GM12878 (cell line): ENCODE measurements around the gene PCDHB12. TPM values are rescaled to one million over a fixed set of nuclear protein-coding genes. Genes with fewer than 3 reads are reported as not detected.

Experiments used
- ATAC-seq: fragments of 200-7000 bp; cut with Tn5 transposase; 3 replicates; pipeline ENCODE4 v1.9.1; 2020; ENCODE audit warnings: mild to moderate bottlenecking, moderate library complexity
- BruUV-seq: library from RNA; stranded (reverse); fragments of 400-500 nt; replicated peaks from 2 replicates; lab custom pipeline; 2021; lab: Mats Ljungman, UMichigan
- CTCF ChIA-PET: fragments of 300-600 bp; sonication (Branson Sonifier 250); formaldehyde crosslinking; extraction: SDS; loops from one replicate; lab custom pipeline; 2021; ENCODE audit warnings: inconsistent platforms; lab: Yijun Ruan, JAX
- POLR2A ChIA-PET: fragments of 350-600 bp; formaldehyde crosslinking; extraction: SDS; loops from one replicate; lab custom pipeline; 2021; ENCODE audit warnings: inconsistent platforms; lab: Charles Lee
- RAD21 ChIA-PET: fragments of 300-600 bp; sonication (Branson Sonifier 250); formaldehyde crosslinking; loops from one replicate; lab custom pipeline; 2023; ENCODE audit warnings: antibody characterized with exemption; ENCODE audit not compliant: unreplicated experiment; lab: Charles Lee
- SMC1A ChIA-PET: fragments of 300-600 bp; sonication (Branson Sonifier 250); formaldehyde crosslinking; loops from one replicate; lab custom pipeline; 2023; ENCODE audit not compliant: unreplicated experiment, uncharacterized antibody; lab: Charles Lee
- DNase-seq: peaks from one replicate; pipeline ENCODE4 v3.0.0-alpha.2; 2011; ENCODE audit warnings: low read depth, low spot score
- FAIRE-seq: peaks from 3 replicates; lab custom pipeline; 2011; peaks lifted over from hg19 to GRCh38; lab: Jason Lieb, UNC
- H2AFZ ChIP-seq: 2 replicates; pipeline ENCODE4 v1.6.0; 2011; ENCODE audit warnings: low read depth, low read length, control low read depth; ENCODE audit not compliant: control insufficient read depth
- H3K27ac ChIP-seq: 2 replicates; pipeline ENCODE4 v1.5.1; 2011; ENCODE audit warnings: control low read depth; ENCODE audit not compliant: control insufficient read depth, insufficient read depth
- H3K27me3 ChIP-seq, 2 experiments: replicated peaks in 1 of 2; 2 replicates each; pipeline versions ENCODE4 v1.6.0 to v1.6.1; 2011; ENCODE audit warnings: low read length in 1 of 2; ENCODE audit not compliant: control insufficient read depth in 2 of 2, insufficient read depth in 2 of 2
- H3K36me3 ChIP-seq, 2 experiments: 2 replicates each; pipeline ENCODE4 v1.5.1; 2011; ENCODE audit warnings: low read length in 1 of 2; ENCODE audit not compliant: control insufficient read depth in 2 of 2, insufficient read depth in 2 of 2
- H3K4me1 ChIP-seq: 2 replicates; pipeline ENCODE4 v1.6.1; 2011; ENCODE audit warnings: mild to moderate bottlenecking, low read length, moderate library complexity, mixed read lengths; ENCODE audit not compliant: control insufficient read depth, insufficient read depth
- H3K4me2 ChIP-seq: 2 replicates; pipeline ENCODE4 v1.6.0; 2011; ENCODE audit warnings: control low read depth; ENCODE audit not compliant: control insufficient read depth, insufficient read depth
- H3K4me3 ChIP-seq: fragments of 200-600 bp; sonication (generic); 2 replicates; pipeline ENCODE4 v1.5.1; 2016
- H3K79me2 ChIP-seq: 2 replicates; pipeline ENCODE4 v1.6.0; 2011; ENCODE audit warnings: low read length; ENCODE audit not compliant: control insufficient read depth, insufficient read depth
- H3K9ac ChIP-seq: 2 replicates; pipeline ENCODE4 v1.8.0; 2011; ENCODE audit warnings: low read length, control low read depth, mixed read lengths; ENCODE audit not compliant: control insufficient read depth, insufficient read depth
- H3K9me3 ChIP-seq: replicated peaks from 3 replicates; pipeline ENCODE4 v1.5.1; 2011; ENCODE audit warnings: mild to moderate bottlenecking, low read length; ENCODE audit not compliant: control insufficient read depth, insufficient read depth
- H4K20me1 ChIP-seq: 2 replicates; pipeline ENCODE4 v1.6.0; 2011; ENCODE audit not compliant: control insufficient read depth, insufficient read depth
- BACH1 ChIP-seq: fragments of 450-650 bp; IDR thresholded peaks from 2 replicates; pipeline ENCODE4 v1.6.1; 2017; ENCODE audit warnings: mild to moderate bottlenecking, borderline replicate concordance
- EZH2 ChIP-seq: IDR thresholded peaks from 2 replicates; pipeline ENCODE4 v1.6.1; 2012; ENCODE audit warnings: low read depth, mild to moderate bottlenecking, control low read depth, inconsistent platforms, low read length, borderline replicate concordance; ENCODE audit not compliant: control insufficient read depth
- RFX5 ChIP-seq: IDR thresholded peaks from 2 replicates; pipeline ENCODE4 v1.6.1; 2011; ENCODE audit warnings: low read depth, low read length, improper control_type of control experiment
- SIN3A ChIP-seq: IDR thresholded peaks from 2 replicates; pipeline ENCODE4 v1.6.1; 2012; ENCODE audit warnings: low read depth, low read length, improper control_type of control experiment
- TCF7 ChIP-seq: IDR thresholded peaks from 2 replicates; pipeline ENCODE4 v1.6.1; 2014; ENCODE audit warnings: antibody characterized with exemption, borderline replicate concordance
- WGBS: methylation state at CpG from one replicate; pipeline ENCODE4 v1.1.6; 2016; ENCODE audit warnings: low lambda C conversion rate; ENCODE audit not compliant: insufficient replicate concordance, insufficient coverage; ENCODE audit errors: missing lambda C conversion rate; 5-methylcytosine and 5-hydroxymethylcytosine counted together
- in situ Hi-C: fragments of 300-500 bp; cut with MboI; formaldehyde crosslinking; loops from 9 replicates; pipeline ENCODE4 v1.14.3; 2018; ENCODE audit warnings: mixed read lengths
- intact Hi-C: fragments of 100-400 bp; cut with micrococcal nuclease; formaldehyde crosslinking; loops from one replicate; pipeline ENCODE4 v1.14.2; 2022; ENCODE audit not compliant: unreplicated experiment
- polyA plus RNA-seq, 11 experiments: library from polyadenylated mRNA; depleted of rRNA in 4 of 11; unstranded in 6 of 11; stranded (reverse) in 5 of 11; fragments of >200 nt; fragmentation: Nextera tagmentation in 4 of 11; fragmentation: Illumina TruSeq in 1 of 11; extraction: Ambion mirVana in 4 of 11; extraction: Trizol in 1 of 11; gene quantifications; 1 replicate in 1 of 11; 2 replicates in 10 of 11; pipeline versions ENCODE4 v1.2.1 to v1.2.3, GENCODE V29; 2011 to 2016; ENCODE audit warnings: inconsistent platforms in 2 of 11, missing spikeins in 2 of 11, low read depth in 1 of 11
- total RNA-seq, 4 experiments: library from RNA; depleted of rRNA in 3 of 4; stranded (reverse); fragments of >200 nt in 3 of 4; fragmentation: Illumina TruSeq in 1 of 4; extraction: Trizol in 1 of 4; gene quantifications; 2 replicates each; pipeline versions ENCODE4 v1.2.1 to v1.2.3, GENCODE V29; 2013 to 2021
- TF ChIP-seq, protein P1 (sequence below): fragments of 450-650 bp; IDR thresholded peaks from 2 replicates; pipeline ENCODE4 v1.6.1; 2017; ENCODE audit warnings: borderline replicate concordance

The PCDHB12 gene
- total and polyA plus RNA-seq, 10 of the 15 experiments (the other 5 are each of a cell fraction or from before 2014, with no cell fraction given) = 0.04 to 0.08 (median 0.04) TPM; not detected in 7

- no peak overlapping the region for H3K9ac ChIP-seq
- H3K4me2 ChIP-seq = no peak overlapping the region
- H3K36me3 ChIP-seq = no peaks in the 10 kb centered on the region
- no peak for DNase-seq
- no peaks in the 10 kb centered on the region for H4K20me1 ChIP-seq
- in situ Hi-C loops = no loop called here
- 0% methylated on average over 3 of the region's 3 CpGs for WGBS
- RAD21 ChIA-PET = no interaction called here
- H3K4me1 ChIP-seq = no peaks in the 10 kb centered on the region
- ATAC-seq = no peak
- no peak overlapping the region for H2AFZ ChIP-seq
- CTCF ChIA-PET = no interaction called here
- no peak for FAIRE-seq
- H3K27me3 ChIP-seq = no peaks in the 10 kb centered on the region
- TF ChIP-seq, protein P1, sequence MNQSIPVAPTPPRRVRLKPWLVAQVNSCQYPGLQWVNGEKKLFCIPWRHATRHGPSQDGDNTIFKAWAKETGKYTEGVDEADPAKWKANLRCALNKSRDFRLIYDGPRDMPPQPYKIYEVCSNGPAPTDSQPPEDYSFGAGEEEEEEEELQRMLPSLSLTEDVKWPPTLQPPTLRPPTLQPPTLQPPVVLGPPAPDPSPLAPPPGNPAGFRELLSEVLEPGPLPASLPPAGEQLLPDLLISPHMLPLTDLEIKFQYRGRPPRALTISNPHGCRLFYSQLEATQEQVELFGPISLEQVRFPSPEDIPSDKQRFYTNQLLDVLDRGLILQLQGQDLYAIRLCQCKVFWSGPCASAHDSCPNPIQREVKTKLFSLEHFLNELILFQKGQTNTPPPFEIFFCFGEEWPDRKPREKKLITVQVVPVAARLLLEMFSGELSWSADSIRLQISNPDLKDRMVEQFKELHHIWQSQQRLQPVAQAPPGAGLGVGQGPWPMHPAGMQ = no peak
- TF ChIP-seq BACH1 (no peak), RFX5 (no peak), EZH2 (no peak), SIN3A (no peak), TCF7 (no peak)
- H3K9me3 ChIP-seq = no peaks in the 10 kb centered on the region; the same call in 2 of the 3 replicates
- intact Hi-C loops = no loop called here
- H3K79me2 ChIP-seq = no peaks in the 10 kb centered on the region
- no peak overlapping the region for H3K27ac ChIP-seq
- BruUV-seq = no TSS peak
- POLR2A ChIA-PET = no interaction called here
- SMC1A ChIA-PET = no interaction called here
- H3K4me3 ChIP-seq = no peak overlapping the region
Measured at GRCh38 chr5:141196363-141196762, 12.2 kb upstream of the PCDHB12 start.
